Activated CD4-positive, alpha-beta T cell treated with anti-CD3 and anti-CD28 coated beads for 1 hour (primary cell): Measurements from ENCODE around the gene NGRN.
A peak's percentile ranks its signal among the peaks of the same experiment; 100 is the strongest.

Source experiments
- DNase-seq: peaks from one replicate; pipeline ENCODE4 v3.0.0-alpha.2; 2020

Gene NGRN

GRCh38 chr15:90265271-90266060, at the start of gene NGRN:
NGRN (plus strand) TSS chr15:90265672; CDS start chr15:90265713, 41 bp downstream.
- DNase-seq, result peak; percentile 84

GRCh38 chr15:90217671-90218394, 47.6 kb upstream of the NGRN start:
- no peak for DNase-seq

GRCh38 chr15:90219421-90220141, 45.9 kb upstream of the NGRN start:
- peak; percentile 40 for DNase-seq

GRCh38 chr15:90221246-90221900, 44.1 kb upstream of the NGRN start:
- no peak for DNase-seq

- DNase-seq, result no peak
These were observed 42.9 kb upstream of the NGRN start for GRCh38 chr15:90222547-90222946.

GRCh38 chr15:90223441-90224165, 41.9 kb upstream of the NGRN start:
- DNase-seq, result no peak

GRCh38 chr15:90225047-90225446, 40.4 kb upstream of the NGRN start:
- no peak for DNase-seq

GRCh38 chr15:90225504-90226234, 39.8 kb upstream of the NGRN start:
- DNase-seq, result no peak

- DNase-seq, result no peak
These were observed 38.1 kb upstream of the NGRN start for GRCh38 chr15:90227336-90227735.

GRCh38 chr15:90227816-90228772, 37.4 kb upstream of the NGRN start:
- no peak for DNase-seq

GRCh38 chr15:90228960-90229359, 36.5 kb upstream of the NGRN start:
- no peak for DNase-seq

- no peak for DNase-seq
These were observed 35.4 kb upstream of the NGRN start for GRCh38 chr15:90230071-90230494.

GRCh38 chr15:90230610-90231009, 34.9 kb upstream of the NGRN start:
- DNase-seq, result no peak

- peak; percentile 70 for DNase-seq
These were observed 34.1 kb upstream of the NGRN start for GRCh38 chr15:90231028-90232017.

GRCh38 chr15:90232196-90232595, 33.3 kb upstream of the NGRN start:
- DNase-seq, result no peak

GRCh38 chr15:90232941-90233386, 32.5 kb upstream of the NGRN start:
- DNase-seq, result no peak

- DNase-seq, result peak; percentile 38
These were observed 31.9 kb upstream of the NGRN start, which contains the start of gene CIB1 for GRCh38 chr15:90233387-90234095. CIB1 (minus strand) TSS chr15:90233941; CDS start chr15:90233885, 56 bp downstream.
